ENCODE data around the gene ARAP1. TPM values are rescaled to one million over a fixed set of nuclear protein-coding genes. Genes with fewer than 3 reads are reported as not detected.

ARAP1 gene
- total RNA-seq, 2 donors from 2014 or later, result 74.4 to 88.3 TPM

GRCh38 chr11:72739240-72740059 lies 12.8 kb downstream of the ARAP1 start:
- Histone ChIP-seq H3K9me3 (ENCODE audit: control insufficient read depth, low read length) (no peaks in the 10 kb centered on the region), H3K27ac (ENCODE audit: low read depth, low read length) (no peak overlapping the region), H3K9ac (ENCODE audit: extremely low read depth, low read length, poor library complexity, severe bottlenecking) (no peak overlapping the region), H3K27me3 (ENCODE audit: control insufficient read depth, insufficient read depth, low read length, poor library complexity, severe bottlenecking) (no peaks in the 10 kb centered on the region), H3K4me1 (ENCODE audit: control insufficient read depth, insufficient read depth, low read length) (peaks cover 15% of the 10 kb centered on the region), H3K4me3 (ENCODE audit: low read length) (no peak overlapping the region), H3K36me3 (ENCODE audit: control insufficient read depth, insufficient read depth, low read length) (peaks cover 4% of the 10 kb centered on the region)
- DNase-seq, result no peak
- no peaks in the 10 kb centered on the region for H3K27me3 Mint-ChIP-seq (ENCODE audit: insufficient read depth)
- peaks cover 13% of the 10 kb centered on the region for H3K36me3 Mint-ChIP-seq (ENCODE audit: low read depth)
- no peaks in the 10 kb centered on the region for H3K9me3 Mint-ChIP-seq
- 83 to 85% methylated on average over 5 to 10 of the region's 10 CpGs for WGBS, 2 experiments (ENCODE audit: insufficient coverage in 1 of 2, insufficient read length in 1 of 2)
- peak overlapping the region; percentile 78 for H3K27ac Mint-ChIP-seq
- H3K4me1 Mint-ChIP-seq, result peaks cover 64% of the 10 kb centered on the region
- H3K4me3 Mint-ChIP-seq, result no peak overlapping the region
- TF ChIP-seq CTCF (conservative IDR thresholded peaks at IDR 0.05), result no peak

GRCh38 chr11:72738199-72739141 lies 13.7 kb downstream of the ARAP1 start:
- peaks cover 10% of the 10 kb centered on the region for H3K36me3 Mint-ChIP-seq (ENCODE audit: low read depth)
- H3K4me1 ChIP-seq (ENCODE audit: control insufficient read depth, insufficient read depth, low read length), result peaks cover 15% of the 10 kb centered on the region
- H3K4me1 Mint-ChIP-seq, result peaks cover 55% of the 10 kb centered on the region
- H3K4me3 Mint-ChIP-seq, result no peak overlapping the region
- DNase-seq, result peak; percentile 77
- no peak for TF ChIP-seq CTCF (conservative IDR thresholded peaks at IDR 0.05)
- H3K9me3 Mint-ChIP-seq, result no peaks in the 10 kb centered on the region
- H3K27ac Mint-ChIP-seq, result peak overlapping the region; percentile 90
- no peaks in the 10 kb centered on the region for H3K27me3 Mint-ChIP-seq (ENCODE audit: insufficient read depth)
- H3K4me3 ChIP-seq (ENCODE audit: low read length), result no peak overlapping the region
- no peak overlapping the region for H3K27ac ChIP-seq (ENCODE audit: low read depth, low read length)
- peaks cover 4% of the 10 kb centered on the region for H3K36me3 ChIP-seq (ENCODE audit: control insufficient read depth, insufficient read depth, low read length)
- 69 to 89% methylated on average over 2 to 11 of the region's 11 CpGs for WGBS, 2 experiments (ENCODE audit: insufficient coverage in 1 of 2, insufficient read length in 1 of 2)
- no peak overlapping the region for H3K9ac ChIP-seq (ENCODE audit: extremely low read depth, low read length, poor library complexity, severe bottlenecking)
- H3K27me3 ChIP-seq (ENCODE audit: control insufficient read depth, insufficient read depth, low read length, poor library complexity, severe bottlenecking), result no peaks in the 10 kb centered on the region
- H3K9me3 ChIP-seq (ENCODE audit: control insufficient read depth, low read length), result no peaks in the 10 kb centered on the region

- WGBS, 2 experiments (ENCODE audit: insufficient coverage in 1 of 2, insufficient read length in 1 of 2), result 91% methylated on average over 1 of the region's 1 CpG; no CpG with 5 or more reads in 1 of the 2 experiments
- Mint-ChIP-seq H3K27me3 (ENCODE audit: insufficient read depth) (no peaks in the 10 kb centered on the region), H3K36me3 (ENCODE audit: low read depth) (peaks cover 15% of the 10 kb centered on the region), H3K4me1 (peaks cover 50% of the 10 kb centered on the region), H3K9me3 (no peaks in the 10 kb centered on the region), H3K4me3 (no peak overlapping the region), H3K27ac (peak overlapping the region; percentile 90)
- H3K9me3 ChIP-seq (ENCODE audit: control insufficient read depth, low read length), result no peaks in the 10 kb centered on the region
- no peak overlapping the region for H3K27ac ChIP-seq (ENCODE audit: low read depth, low read length)
- no peak overlapping the region for H3K4me3 ChIP-seq (ENCODE audit: low read length)
- no peak overlapping the region for H3K9ac ChIP-seq (ENCODE audit: extremely low read depth, low read length, poor library complexity, severe bottlenecking)
- peaks cover 7% of the 10 kb centered on the region for H3K36me3 ChIP-seq (ENCODE audit: control insufficient read depth, insufficient read depth, low read length)
- peaks cover 15% of the 10 kb centered on the region for H3K4me1 ChIP-seq (ENCODE audit: control insufficient read depth, insufficient read depth, low read length)
- H3K27me3 ChIP-seq (ENCODE audit: control insufficient read depth, insufficient read depth, low read length, poor library complexity, severe bottlenecking), result no peaks in the 10 kb centered on the region
- no peak for DNase-seq
- no peak for TF ChIP-seq CTCF (conservative IDR thresholded peaks at IDR 0.05)
Measured at GRCh38 chr11:72737336-72737735, 14.9 kb downstream of the ARAP1 start.

Measured in endodermal cell (in vitro differentiated cells).